D721Med (cell line): ENCODE data around the gene MIB1.

ENCODE experiments used
- DNase-seq: peaks from one replicate; pipeline ENCODE4 v3.0.0; 2011; ENCODE audit warnings: low spot score; ENCODE audit not compliant: insufficient read length
- FAIRE-seq: peaks from 2 replicates; lab custom pipeline; 2011; peaks lifted over from hg19 to GRCh38; lab: Jason Lieb, UNC
- CTCF ChIP-seq: IDR thresholded peaks from 2 replicates; pipeline ENCODE4 v1.5.1; 2012; ENCODE audit warnings: mild to moderate bottlenecking, control low read depth; ENCODE audit not compliant: insufficient read depth; ENCODE audit errors: missing control alignments

The MIB1 gene

DNA sequence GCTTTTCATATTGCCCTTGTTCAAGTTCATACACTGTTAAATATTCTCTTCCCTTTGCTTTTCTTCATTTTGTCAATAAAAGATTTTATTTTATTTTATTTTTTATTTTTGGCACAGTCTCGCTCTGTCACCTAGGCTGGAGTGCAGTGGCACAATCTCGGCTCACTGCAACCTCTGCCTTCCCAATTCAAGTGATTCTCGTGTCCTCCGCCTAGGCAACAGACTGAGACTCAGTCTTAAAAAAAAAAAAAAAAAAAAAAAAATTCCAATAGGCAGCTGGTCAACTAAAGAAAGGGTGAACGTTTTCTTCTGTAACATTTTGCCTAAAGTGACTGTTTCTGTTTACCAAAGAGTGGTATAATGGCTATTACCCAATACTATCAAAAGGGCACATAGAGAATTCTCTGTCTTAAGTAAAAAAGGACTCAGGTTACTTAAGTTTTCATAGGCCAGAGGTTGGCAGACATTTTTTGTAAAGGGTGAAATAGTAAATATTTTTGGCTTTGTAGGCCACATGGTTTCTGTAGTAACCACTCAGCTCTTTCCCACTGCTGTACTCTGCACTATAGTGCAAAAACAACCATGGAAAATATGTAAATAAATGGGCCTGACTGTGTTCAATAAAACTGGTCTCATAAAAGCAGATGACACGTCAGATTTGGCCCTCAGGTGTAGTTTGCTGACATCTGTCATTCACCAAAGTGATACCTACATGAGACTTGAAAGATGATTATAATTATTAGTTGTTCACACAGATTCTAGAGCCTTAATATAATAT is 113.4 kb downstream of the MIB1 start:
- DNase-seq, result no peak
- FAIRE-seq, result no peak

DNA sequence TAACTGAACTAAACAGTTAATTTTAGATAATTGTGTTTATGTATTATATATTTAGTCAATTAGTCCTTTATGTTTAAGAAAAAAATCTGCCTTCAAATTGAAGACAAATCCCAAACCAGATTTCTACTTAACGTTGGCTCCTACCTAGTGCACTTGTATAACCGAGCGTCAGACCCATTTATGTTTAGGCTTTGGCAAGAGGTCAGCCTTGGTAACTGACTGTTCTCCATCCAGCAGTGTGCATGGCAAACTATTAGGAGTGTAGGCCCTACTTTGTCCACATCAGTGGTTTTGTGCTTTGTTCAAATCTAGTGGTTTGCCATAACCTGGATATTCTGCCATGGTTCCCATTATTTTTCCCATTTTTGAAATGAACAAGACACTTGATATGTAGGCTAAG is 114.8 kb downstream of the MIB1 start:
- no peak for TF ChIP-seq CTCF

More for the DNA sequence above, 113.4 kb downstream of the MIB1 start:
- no peak for TF ChIP-seq CTCF

GRCh38 chr18:21857871-21858270 is 117.3 kb downstream of the MIB1 start:
- peak; percentile 21 for FAIRE-seq
- TF ChIP-seq CTCF, result no peak
- no peak for DNase-seq

More for the DNA sequence above, 114.8 kb downstream of the MIB1 start:
- no peak for FAIRE-seq
- no peak for DNase-seq

- DNase-seq, result no peak
- TF ChIP-seq CTCF, result no peak
- FAIRE-seq, result peak; percentile 67
Measured at GRCh38 chr18:21858544-21858943, 118.0 kb downstream of the MIB1 start.

DNA sequence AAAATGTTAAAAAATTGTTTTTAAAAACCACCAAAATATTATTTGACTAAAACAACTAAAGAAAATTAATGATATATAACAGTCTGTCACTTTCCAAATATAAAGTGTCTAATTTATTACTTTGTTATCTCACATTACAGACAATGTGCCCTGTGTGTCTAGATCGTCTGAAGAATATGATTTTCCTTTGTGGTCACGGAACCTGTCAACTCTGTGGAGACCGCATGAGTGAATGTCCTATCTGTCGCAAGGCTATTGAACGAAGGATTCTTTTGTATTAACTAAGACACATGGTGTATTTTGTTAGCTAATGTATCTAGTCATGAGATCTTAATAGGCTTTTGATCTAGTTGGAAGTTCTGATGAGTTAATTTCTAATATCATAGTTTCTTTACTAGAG is 123.8 kb downstream of the MIB1 start:
- FAIRE-seq (no peak), DNase-seq (no peak)
- no peak for TF ChIP-seq CTCF

- TF ChIP-seq CTCF, result no peak
- DNase-seq (no peak), FAIRE-seq (peak; percentile 84)
Measured at GRCh38 chr18:21865043-21865442, 124.5 kb downstream of the MIB1 start.

GRCh38 chr18:21868770-21869169 is 128.2 kb downstream of the MIB1 start:
- DNase-seq (no peak), FAIRE-seq (peak; percentile 67)
- no peak for TF ChIP-seq CTCF
